NCI-H1417 (cell line): ENCODE measurements around the gene SLC19A1.
"Not testable (repeated sequence)": the region's sequence is repeated elsewhere in the genome, so short reads cannot be mapped to it uniquely, and the experiment has no call there.

Source experiments
- DNase-seq, 3 experiments: peaks; one replicate each; lab custom pipeline; 2025; lab: John Stamatoyannopoulos, UW

Gene SLC19A1

DNA sequence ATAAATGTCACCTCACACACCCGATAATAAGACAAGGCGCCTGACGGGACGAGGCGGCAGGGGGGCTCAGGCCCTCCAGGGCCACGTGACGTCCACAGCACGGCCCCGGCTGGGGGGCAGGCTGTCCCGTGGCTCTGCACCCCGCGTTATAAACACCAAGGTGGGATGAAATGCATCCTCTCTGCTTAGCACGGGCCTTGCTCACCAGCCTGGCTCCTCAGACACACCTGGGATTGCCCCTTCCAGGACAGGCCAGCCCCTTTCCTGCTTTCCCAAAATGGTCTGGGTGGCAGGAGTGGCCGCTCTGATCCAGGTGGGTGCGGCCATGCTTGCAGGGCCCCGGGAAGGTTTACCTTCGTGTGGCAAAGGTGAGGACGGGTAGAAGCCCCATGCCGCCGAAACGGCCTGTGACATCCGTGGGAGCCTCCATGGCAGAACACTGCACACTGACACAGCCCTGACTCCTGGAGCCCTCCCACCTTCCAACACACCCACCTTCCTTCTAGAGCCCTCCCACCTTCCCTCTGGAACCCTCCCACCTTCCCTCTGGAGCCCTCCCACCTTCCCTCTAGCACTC, 35.9 kb downstream of the SLC19A1 start:
- DNase-seq: peak in 1 of 3 experiments; percentile 33

DNA sequence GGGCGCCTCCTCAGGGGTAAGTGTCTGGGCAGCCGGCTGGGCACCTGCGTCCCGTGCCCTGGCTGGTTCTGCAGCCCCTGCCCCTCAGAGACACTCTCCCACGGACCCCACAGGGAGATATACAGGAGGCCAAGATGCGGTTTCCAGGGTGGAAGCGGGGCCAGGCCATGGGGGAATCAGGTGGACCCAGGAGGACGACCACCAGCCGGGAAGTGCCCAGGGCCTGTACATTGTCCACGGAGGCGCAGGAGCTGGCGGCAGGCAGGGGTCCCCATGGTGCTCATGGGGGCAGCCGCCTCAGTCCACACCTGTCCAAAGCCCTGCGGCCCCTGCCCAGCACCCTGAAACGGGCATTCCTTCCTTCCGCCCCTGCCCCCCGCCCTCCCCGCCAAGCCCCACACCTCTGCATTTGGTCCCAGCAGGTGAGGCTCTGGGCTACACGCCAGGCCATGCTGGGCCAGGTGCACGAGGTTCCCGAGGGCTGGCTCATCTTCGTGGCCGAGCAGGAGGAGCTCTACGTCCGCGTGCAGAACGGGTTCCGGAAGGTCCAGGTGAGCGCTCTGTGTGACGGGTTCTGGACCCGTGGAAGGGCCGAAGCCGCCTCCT, 36.7 kb downstream of the SLC19A1 start:
- DNase-seq: peak in 2 of 3 experiments; percentile 49 to 67

DNA sequence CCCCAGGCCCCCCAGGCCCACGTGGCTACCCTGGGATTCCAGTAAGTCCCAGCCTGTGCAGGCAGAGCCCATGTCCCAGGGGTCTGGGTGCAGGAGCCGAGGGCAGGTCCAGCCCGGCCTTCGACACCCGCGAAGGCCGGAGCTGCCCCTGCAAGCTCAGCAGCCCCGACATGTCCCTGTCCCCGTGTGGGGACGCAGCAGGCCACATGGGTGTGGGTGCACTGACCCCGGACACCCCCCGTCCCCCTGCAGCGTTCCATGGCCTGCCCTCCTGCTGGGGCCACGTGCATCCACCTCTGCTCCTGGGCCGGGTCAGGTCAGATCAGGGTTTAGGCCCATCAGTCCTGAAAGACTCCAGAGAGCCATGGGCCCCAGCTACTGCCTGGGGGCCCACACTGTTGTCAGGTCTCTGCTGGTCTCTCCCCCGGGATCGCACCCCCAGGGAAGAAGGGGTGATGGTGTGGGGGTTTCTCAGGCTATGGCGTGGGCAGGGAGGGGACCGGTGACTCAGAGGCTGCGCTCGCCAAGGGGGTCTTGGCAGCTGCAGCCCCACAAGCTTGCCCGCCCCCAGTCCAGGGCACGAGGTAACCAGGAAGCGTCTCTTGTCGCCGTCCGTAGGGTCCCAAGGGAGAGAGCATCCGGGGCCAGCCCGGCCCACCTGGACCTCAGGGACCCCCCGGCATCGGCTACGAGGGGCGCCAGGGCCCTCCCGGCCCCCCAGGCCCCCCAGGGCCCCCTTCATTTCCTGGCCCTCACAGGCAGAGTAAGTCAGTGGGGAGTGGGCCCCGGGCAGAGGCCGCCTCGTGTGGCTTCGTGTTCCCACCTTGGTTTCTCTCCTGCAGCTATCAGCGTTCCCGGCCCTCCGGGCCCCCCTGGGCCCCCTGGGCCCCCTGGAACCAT, 37.5 kb downstream of the SLC19A1 start:
- no peak for DNase-seq

DNA sequence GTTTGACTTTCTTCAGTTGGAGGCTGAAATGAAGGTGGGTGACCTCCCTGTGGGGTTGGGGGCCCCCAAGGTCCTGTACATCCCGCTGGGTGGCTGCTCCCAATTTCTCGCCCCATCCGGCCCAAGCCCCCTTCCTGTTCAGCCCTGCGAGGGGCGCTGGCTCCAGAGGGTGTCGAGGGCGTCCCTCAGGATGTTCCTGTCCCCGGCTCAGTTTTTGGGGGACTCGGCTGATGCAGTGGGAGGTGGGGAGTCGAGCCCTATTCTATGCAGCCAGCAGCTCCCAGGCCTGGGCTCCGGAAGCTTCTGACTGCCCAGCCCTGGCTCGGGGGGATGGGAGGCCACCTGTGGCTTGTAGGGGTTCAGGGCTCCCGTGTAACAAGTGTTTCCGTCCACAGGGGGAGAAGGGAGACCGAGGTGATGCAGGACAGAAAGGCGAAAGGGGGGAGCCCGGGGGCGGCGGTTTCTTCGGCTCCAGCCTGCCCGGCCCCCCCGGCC, 38.2 kb downstream of the SLC19A1 start:
- DNase-seq: no peak

DNA sequence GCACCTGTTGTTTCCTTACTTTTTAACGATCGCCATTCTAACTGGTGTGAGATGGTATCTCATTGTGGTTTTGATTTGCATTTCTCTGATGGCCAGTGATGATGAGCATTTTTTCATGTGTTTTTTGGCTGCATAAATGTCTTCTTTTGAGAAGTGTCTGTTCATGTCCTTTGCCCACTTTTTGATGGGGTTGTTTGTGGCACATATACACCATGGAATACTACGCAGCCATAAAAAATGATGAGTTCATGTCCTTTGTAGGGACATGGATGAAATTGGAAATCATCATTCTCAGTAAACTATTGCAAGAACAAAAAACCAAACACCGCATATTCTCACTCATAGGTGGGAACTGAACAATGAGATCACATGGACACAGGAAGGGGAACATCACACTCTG, 39.0 kb downstream of the SLC19A1 start:
- not testable (repeated sequence) for DNase-seq

DNA sequence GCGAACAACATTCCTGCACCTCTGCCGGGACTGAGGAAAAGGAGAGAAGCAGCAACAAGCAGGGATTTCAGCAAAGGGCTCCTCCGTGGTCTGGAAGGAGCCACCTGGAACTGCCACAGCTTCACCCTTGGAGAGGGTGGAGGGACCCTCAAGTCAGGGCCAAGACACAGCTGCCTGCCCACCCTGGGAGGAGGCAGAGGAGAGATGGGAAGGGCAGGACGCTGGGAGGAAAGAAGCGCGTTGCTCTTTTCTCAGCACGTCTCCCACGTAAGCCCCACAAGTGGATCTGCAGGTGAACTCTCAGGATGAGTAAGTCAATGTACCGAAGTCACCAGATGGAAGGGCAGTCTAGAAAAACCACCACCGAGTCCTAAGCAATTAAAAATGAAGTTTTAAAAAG, 39.6 kb downstream of the SLC19A1 start:
- DNase-seq: peak in 1 of 3 experiments; percentile 46

DNA sequence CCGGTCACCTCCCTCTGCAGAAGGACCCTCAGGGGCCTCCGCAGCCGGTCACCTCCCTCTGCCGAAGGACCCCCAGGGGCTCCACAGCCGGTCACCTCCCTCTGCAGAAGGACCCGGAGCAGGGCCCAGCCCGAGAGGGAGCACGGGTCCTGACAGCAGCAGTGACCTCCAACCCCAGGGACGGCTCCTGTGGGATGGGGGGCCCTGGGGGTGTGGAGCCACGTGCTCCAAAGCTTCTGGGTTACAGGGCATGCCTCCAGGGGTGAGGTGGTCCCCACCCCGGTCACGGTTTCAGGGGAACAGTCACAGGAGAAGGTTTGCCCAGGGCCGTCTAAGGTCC, 40.3 kb downstream of the SLC19A1 start:
- no peak for DNase-seq

DNA sequence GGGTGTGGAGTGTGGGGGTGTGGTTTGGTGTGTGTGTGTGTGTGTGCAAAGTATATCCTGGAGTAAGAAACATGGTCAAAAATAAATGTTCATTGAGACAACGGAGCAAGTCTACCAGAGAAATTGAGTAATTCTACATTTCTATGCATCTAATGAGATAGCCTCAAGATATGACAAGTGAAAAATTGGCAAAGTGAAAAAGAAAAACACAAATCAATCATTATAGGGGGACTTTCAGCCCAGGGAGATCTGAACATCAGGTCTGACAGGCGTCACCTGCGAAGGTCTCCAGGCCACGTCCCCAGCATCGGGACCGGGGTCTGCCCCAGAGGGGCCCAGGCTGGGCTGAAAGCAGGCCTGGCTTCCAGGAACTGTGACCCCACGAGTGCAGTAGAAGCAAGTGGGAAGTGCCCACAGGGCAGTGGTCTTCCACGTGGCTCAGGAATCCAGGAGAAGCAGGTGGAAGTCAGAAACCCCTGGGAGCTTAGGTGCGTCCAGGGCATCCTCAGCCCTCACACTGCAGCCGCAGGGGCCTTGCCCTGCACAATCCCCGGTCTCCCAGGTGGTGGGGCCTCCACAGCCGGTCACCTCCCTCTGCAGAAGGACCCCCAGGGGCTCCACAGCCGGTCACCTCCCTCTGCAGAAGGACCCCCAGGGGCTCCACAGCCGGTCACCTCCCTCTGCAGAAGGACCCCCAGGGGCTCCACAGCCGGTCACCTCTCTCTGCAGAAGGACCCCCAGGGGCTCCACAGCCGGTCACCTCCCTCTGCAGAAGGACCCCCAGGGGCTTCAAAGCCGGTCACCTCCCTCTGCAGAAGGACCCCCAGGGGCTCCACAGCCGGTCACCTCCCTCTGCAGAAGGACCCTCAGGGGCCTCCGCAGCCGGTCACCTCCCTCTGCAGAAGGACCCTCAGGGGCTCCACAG, 40.9 kb downstream of the SLC19A1 start:
- DNase-seq: not testable (repeated sequence)

DNA sequence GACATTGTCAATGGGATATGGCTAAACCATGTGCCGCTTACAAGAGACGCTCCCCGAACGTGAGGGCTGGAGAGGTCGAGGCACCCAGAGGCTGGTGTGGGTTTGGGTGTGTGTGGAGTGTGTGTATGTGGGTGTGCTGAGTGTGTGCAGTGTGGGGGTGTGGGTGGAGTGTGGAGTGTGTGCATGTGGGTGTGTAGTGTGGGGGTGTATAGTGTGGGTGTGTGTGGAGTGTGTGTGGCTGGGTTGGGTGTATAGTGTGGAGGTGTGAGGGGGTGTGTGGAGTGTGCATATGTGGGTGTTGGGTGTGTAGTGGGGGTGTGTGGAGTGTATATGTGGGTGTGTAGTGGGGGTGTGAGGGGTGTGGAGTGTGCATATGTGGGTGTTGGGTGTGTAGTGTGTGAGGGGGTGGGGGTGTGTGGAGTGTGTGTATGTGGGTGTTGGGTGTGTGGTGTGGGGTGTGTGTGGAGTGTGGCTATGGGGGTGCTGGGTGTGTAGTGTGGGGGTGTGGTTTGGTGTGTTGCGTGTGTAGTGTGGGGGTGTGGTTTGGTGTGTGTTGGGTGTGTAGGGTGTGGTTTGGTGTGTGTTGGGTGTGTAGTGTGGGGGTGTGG, 42.2 kb downstream of the SLC19A1 start:
- no peak for DNase-seq

DNA sequence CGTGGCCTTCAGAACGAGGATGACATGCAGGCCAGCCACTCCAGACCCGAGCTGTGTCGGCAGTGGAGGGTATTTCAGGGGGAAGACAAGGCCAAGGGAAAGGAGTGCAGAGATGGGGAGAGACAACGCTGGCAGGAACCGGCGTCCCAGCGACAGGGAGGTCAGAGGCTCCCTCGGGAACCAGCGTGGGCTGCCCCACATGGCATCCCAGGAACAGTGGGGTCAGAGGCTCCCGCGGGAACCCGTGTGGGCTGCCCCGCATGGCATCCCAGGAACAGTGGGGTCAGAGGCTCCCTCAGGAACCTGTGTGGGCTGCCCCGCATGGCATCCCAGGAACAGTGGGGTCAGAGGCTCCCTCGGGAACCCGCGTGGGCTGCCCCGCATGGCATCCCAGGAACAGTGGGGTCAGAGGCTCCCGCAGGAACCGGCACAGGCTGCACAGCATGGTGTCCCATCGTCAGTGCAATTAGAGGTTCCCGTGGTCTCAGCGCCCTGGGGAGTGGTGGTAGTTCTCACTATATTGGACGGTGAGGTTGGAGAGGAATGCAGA, 43.0 kb downstream of the SLC19A1 start:
- no peak for DNase-seq

DNA sequence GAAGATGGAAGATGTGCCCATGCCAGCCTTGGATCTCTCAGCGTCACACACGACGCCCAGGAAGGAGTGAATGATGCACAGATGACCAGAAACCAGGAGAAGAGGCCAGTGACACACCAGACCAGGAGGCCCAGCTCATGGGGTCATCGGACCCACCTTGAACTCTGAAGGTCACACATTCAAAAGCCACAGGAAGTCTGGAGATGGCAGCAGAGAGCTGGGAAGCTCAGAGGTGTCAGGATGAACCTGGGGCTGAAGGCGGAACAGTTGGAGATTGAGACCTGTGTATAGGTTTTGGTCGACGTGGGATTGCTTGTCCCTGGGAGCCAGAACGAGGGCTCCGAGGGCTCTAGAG, 43.6 kb downstream of the SLC19A1 start:
- DNase-seq: no peak

DNA sequence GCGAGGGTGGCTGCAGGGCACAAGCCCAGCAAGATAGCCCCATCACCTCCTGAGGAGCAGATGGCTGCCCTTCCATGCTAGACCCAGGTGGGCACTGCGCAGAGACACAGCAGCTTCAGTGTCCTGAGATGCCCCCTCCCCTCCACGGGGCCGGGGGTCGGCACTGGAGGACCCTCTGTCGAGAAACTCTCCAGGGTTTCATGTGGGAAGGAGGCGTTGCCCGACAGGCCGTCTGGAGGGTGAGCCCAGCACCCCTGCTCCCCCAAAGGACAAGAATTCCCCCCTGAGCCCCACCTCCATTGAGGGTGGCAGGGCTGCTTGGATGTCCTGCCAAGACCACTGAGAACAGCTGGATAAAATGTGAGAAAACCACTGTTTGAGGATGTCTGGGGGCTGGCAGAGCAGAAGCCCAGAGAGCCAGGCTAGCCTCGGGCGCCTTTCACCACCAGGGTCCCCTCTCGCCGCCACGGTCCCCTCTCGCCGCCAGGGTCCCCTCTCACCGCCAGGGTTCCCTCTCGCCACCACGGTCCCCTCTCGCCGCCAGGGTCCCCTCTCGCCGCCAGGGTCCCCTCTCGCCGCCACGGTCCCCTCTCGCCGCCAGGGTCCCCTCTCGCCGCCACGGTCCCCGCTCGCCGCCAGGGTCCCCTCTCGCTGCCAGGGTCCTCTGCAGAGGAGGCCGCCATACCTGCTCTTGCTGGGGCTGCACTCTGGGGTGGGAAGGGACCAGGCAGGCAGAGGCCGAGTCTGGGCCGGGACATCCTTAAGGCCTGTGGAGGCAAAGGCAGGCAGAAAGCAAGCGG, 44.2 kb downstream of the SLC19A1 start:
- DNase-seq: no peak

DNA sequence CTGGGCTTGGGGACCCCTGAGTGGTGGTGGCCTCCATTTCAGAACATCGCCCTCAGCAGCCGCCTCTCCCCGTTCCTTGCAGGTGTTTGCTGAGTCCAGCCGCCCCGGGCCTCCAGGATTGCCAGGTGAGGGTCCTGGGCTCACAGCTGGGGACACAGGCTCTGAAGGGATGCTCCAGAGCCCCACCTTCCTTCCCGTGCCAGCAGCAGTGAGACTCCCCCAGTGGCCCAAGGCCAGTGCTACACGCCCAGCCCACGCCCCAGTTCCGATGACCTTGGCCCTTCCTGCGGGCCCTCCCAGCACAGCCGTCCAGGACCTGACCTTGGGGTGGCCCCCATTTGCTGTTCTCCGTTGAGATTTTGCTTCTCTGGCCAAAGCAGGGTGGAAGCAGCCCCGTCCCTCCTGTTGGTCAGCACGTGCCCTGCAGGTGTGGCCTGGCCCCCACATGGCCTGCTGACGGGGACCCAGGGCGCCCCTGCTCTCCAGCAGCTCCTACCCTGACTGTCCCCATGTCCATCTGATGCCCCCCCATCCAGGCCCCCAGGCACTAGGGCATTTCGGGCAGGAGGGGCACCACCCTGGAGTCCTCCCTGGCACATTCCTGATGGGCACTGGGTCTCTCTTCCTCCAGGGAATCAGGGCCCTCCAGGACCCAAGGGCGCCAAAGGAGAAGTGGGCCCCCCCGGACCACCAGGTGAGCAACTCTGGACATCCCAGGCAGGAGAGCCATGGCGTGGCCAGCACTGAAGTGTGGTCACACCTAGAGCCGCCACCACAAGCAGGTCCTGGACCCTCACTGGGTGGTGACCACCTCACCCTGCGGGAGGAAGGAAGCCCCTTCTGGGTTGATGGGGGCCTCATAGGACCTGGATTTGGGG, 45.0 kb downstream of the SLC19A1 start:
- DNase-seq: no peak

DNA sequence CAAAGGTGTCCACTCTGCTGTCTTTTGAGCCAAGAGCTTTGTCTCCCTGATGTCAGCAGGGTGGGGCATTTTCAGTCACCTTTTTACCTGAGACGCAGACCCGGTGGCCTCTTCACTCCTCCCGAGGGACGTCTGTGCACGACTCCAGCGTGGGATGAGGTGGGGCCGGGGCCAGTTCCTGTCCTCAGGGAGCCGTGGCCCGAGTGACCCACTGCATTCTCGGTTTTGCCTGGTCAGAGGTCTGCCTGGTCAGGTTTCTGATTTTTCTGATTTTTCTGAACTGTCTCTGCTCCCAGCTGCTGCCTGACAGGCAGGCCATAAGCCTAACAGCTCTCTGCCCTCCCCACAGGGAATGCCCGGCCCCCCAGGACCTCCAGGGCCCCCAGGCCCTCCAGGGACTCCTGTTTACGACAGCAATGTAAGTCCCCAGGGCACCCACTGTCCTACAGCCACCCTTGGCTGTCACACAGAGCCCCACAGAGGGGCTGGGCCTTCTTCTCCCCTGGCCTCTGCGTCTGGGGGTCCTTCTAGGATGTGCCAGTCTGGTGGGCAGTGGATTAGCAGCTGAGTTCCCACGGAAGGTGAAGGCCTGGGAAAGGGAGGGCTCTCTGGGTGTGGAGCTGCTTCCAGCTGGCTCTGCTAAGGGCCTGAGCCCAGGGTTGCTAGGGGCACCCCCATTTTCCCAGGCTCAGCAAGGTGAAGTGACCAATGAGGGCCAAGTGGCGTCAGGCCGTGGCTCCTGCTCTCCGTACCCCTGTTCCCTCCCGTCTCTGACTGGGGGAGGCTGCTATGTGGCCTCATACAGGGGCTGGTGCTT, 45.9 kb downstream of the SLC19A1 start:
- DNase-seq: no peak

DNA sequence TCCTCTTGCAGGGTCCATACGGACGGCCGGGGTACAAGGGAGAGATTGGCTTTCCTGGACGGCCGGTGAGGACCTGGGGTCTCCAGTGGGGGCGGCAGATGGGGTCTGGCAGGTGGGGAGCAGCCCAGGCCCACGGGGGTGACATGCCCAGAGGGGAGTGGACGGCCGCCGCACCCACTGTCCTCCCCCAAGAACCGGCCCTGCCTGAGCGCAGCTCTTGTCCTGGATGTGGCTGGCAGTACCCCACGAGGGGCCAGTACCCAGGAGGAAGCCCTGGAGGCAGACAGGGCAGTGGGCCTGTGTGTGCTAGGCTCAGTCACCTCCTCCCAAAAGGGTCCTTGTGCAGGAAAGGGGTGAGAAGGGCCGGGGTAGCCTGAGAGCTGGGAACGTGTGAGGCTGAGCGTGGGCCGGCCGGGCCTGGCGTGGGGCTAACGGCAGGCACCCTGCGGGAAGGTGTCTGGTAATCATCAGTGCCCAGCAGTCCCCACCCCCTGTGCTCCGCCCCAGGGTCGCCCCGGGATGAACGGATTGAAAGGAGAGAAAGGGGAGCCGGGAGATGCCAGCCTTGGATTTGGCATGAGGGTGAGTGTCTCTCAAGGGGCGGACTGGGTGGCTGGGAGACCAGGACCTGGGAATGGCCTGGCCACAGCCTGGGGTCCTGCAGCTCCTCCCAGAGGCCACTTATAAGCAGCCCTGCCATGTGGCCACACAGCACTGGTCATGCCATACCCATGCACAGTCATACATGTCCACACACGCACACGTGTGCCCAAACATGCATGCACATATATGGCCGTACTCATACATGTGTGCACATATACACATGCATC, 47.2 kb downstream of the SLC19A1 start:
- DNase-seq: no peak

DNA sequence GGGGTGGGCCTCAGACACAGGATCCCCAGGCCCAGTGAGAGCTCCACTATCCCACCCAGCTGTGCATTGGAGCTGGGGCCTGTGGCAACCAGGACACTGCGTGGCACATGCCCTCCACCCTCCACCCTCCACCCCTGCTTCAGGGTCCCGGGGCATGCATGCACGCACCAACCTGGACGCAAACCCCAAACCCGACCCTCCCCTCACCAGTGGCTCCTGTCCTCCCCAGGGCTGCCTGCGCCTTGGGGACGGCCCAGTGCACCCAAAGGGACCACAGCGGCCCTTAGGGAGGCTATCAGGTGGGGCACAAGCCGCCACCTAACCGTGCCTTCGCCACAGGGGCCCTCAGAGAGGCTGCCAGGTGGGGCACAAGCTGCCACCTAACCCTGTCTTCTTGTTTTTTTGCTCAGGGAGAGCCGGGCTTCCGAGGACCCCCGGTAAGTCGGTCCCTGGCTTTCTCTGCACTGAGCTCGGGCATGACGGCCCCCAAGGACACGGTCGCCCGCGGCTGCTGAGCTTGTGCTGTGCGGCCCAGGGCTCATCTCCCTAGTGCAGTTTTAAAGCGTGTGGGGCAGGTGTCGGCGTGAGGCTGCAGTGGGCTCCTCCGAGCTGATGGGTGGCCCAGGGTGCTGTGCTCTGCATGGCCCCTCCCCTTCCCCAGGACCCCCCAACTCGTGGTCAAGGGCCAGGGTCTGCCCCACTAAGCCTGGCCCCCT, 47.9 kb downstream of the SLC19A1 start:
- no peak for DNase-seq

DNA sequence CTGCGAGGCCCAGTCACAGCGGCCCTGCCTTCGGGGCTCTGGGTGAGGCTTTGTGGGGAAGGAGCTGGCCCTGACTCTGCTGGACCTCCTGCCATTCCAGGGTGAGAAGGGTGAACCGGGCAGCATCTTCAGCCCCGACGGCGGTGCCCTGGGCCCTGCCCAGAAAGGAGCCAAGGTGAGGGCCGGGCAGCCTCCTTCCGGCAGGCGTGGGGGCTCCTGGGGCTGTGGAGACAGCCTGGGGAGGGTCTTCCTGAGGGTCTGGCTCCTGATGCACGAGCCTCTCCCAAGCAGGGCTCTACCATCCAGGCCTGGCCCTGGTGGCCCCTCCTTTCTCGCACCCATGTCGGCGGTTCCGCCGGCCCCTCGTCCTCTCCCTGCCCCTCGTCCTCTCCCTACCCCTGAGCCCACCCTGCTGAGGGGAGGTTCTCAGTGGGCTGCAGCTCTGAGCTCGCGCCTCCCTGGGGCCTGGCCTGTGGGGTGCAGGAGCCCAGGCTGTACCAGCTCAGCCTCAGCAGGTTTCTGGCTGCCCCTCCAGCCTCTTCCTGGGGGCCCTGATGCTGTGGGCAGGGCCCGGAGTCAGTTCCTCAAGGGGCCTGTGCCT, 48.7 kb downstream of the SLC19A1 start:
- DNase-seq: no peak
